HG03457 (cell line): ENCODE data around the gene GMDS.

Experiments used
- ATAC-seq: cut with Tn5 transposase; IDR thresholded peaks from one replicate; pipeline ENCODE4 v1.9.1; 2021; ENCODE audit warnings: moderate number of reproducible peaks; ENCODE audit not compliant: unreplicated experiment

GMDS gene

DNA sequence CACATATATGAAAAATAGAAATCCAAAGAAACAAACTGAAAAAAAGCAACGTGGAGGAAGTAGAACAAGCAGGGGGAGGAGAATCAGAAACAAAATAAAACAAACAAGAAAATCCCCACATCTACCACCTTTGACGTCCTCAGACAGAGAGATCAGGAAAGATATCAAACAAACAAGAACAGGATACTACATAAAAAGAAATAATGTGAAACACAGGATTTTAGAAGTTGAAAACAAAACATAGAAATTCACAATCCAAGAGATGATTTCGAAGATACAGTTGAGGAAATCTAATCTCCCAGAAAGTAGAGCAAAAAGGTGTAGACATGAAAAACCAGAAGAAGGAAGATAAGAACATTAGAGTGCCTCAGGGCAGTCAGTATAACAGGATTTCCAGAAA, 514.5 kb downstream of the GMDS start:
- ATAC-seq, result no peak

DNA sequence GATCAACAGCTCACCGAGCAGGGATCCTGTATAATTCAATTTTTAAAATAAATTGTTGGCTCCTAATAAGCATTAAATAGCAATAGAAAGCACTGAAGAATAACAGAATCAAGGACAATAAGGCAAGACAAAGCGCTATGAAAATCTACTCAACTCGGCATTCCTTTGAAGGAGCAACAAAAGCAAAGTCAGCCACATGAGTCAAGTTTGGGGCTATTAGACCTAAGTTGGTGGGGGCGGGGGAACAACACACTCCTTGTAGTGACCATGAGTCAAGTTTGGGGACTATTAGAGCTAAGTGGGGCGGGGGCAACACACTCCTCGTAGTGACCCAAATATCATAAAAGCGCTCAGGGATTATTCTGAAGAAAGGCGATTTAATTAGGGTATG, 515.7 kb downstream of the GMDS start:
- no peak for ATAC-seq

- no peak for ATAC-seq
These were observed 516.2 kb downstream of the GMDS start for GRCh38 chr6:1729133-1729749.

DNA sequence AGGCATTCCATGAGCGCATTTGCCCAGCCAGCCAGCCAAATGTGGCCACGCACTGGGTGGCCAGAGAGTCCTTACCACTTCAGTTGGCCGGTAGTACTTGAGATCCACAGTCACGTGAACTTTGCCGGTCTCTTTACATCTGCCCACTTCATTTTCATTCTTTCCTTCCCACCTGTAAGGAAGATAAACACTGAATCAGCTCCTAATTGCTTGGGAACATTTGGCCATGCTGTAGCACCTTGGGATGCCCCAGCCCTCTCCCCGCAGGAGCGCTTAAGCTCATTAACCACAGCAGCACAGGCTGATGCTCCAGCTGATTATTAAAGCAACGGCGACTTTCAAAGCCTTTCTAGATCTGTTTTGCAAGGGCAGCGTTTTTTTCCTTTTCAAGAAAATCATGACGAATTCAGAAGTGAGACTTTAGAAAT, 519.0 kb downstream of the GMDS start:
- no peak for ATAC-seq

GRCh38 chr6:1724616-1725015, 520.8 kb downstream of the GMDS start:
- no peak for ATAC-seq

DNA sequence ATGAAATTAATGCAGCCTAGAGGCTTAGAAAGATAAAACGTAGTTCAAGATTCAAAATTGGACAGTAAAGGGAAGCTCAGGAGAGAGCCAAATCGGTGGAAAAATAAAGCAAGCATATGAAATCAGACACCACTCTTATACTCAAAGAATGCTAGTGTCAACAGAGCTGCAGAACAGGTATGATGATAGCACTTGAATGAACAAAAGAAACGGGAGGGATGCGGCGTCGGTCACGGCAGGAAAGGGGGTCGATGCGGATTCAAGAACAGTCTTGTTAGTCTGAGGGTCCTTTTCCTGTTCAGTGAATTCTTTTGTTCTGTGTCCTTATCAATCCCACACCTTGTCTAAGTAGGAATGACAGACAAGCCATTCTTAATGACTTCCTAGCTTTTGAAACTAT, 521.3 kb downstream of the GMDS start:
- ATAC-seq, result no peak

GRCh38 chr6:1722801-1723200, 522.6 kb downstream of the GMDS start:
- ATAC-seq, result no peak

- ATAC-seq, result no peak
These were observed 524.6 kb downstream of the GMDS start for GRCh38 chr6:1720620-1721322.

- no peak for ATAC-seq
These were observed 525.5 kb downstream of the GMDS start for GRCh38 chr6:1719922-1720321.

GRCh38 chr6:1716868-1717267, 528.5 kb downstream of the GMDS start:
- no peak for ATAC-seq

DNA sequence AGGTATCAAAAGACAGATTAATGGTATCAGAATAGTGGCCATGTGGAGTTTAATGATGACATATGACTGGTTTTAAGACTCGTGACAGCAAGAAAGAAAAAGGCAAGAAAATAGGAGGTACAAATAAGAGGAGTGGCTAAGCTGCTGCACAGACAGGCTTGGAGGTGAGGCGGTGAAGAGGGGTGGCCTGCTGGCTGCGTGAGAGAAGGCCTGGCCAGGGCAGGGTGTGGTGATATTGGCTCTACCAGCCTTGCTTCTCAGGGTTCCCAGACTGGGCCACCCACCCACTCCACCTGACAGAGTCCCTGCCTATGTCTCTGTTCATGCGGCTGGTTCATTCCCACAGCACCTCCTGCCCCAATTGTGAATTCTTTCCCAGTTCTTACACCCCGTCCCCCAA, 529.0 kb downstream of the GMDS start:
- ATAC-seq, result no peak

DNA sequence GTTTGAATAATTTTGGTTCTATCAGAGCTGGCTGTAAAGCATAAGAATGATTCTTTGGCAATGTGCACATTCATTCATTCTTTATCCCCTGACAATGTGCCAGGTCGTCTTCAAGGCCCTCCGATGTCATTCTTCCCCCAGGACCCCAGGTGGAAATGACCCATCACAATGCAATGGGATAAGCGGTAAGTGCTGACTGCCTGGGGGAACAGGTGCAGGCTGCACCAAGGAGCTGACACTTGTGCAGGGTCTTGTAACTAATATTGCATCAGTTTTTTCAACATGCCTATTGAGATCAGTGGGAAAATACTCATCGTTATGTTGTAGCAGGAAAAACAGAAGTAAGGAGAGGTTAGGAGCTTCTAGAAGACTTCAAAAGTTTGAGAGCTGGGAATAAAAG, 530.1 kb downstream of the GMDS start:
- no peak for ATAC-seq

GRCh38 chr6:1714654-1715053, 530.8 kb downstream of the GMDS start:
- no peak for ATAC-seq

DNA sequence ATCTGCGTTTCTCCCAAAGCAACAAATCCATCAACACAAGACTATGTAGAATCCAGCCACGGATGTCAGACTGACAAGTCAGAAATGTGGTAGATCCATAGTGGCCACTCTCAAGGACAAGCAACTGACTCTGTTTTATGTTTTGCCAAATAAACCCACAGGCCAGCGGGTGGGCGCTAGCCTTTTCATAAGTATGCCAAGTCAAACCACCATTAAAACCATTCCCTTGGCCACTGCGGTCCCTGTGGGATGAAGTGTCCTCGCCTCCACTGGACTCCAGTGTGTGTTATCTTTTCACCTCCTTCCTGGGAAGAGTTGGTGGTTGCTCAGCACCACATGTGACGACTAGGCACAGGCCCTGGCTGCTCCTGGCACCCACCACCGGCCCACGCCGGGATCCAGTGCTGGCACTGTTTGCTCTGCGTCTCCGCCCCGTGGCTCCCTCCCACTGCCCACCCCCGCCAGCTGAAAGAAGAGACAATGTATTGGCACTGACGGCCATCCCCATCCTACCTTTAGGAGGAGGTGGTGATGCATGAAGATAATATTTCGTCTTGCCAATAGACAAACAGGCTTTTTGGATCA, 532.3 kb downstream of the GMDS start:
- no peak for ATAC-seq

GRCh38 chr6:1712451-1712850, 533.0 kb downstream of the GMDS start:
- no peak for ATAC-seq

DNA sequence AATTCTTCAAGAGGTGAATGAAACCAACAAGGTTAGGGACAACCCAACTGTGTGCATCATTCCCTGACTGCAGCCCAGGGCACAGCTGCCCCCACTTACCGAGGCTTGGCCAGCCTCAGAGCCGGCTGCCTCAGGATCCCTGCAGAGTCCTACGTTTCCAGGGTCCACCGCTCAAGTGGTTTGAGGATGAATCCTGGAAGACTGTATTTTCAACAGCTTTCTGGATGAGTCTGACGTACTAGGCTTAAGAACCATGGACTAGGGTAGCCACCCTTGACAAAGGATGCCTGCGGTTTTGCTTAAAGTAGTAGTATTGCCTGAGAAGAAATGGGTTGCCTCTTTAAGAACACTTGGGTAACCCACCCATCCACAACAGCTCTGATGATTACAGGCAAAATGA, 534.3 kb downstream of the GMDS start:
- no peak for ATAC-seq

- no peak for ATAC-seq
These were observed 536.2 kb downstream of the GMDS start for GRCh38 chr6:1709234-1709641.

DNA sequence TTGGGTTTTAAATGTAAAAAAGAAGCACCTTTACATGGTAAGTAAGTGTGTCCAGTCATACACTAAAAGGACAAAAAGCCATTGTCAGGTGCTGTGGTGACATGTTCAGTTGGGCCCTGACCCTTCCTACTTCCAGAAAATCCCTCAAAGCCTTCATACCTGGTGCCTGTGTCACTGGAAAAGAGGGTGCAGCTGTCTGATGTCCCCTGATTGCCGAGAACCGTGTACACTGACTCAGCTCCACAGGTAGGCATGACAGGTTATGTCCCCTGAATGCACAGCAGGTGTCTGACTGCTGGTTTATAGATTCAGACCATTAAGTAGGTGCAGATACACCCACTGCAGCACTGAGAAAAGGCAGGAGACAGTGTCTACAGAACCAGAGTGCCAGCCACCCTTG, 536.6 kb downstream of the GMDS start:
- ATAC-seq, result no peak

DNA sequence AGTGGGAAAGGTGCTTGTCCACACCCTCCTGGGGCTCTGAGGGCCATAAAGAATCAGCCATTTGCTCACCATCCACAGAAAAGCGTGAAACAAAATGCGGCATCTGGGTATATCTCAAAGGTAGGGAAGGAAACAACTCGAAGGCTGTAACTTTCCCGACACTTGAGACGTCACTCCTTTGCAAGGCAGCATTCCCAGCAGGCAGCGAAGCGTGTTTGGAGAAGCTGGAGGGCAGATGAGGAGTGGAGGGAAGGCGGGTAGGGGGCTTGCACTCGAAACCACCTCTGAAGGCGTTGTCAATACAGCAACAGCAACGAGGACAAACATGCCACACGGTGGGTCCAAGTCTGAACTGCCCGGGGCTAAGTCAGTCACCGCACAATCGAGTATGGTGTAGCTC, 537.3 kb downstream of the GMDS start:
- no peak for ATAC-seq

DNA sequence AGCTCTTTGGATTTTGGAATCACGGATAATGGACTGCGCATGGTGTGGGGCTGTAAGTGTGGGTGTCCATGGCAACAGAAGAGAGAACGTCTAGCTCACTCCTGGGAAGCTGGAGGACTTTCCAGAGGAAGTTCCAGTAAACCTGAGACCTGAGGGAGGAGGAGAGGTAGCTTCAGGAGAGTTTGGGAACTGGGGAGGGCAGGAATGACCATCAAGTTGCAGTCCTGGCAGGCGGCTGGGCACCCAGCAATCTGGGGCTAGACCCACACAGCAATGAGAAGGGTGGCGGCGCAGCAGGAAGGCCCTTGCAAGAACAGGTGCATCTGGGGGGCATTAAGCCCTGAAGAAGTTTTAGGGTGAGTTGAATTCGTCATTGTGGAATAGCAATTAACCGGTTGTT, 539.8 kb downstream of the GMDS start:
- no peak for ATAC-seq

DNA sequence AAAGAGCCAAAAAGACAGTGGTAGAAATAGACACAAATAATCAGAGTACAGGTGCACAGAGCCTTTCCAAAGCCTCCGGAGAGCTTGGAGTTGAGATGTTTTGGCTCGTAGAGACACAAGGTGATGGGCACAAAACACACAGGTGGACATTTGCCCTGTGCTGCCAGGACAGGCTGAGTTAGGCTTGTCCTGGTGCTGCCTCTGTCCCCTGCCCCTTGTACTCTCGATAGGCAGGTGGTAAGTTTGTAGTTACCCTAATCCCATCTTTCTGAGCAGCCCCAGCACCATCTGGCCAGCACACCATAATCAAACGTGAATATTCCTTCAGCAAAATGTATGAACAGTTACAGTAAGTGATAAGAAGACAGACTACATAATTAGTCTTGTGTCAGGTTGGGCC, 540.2 kb downstream of the GMDS start:
- ATAC-seq, result no peak

DNA sequence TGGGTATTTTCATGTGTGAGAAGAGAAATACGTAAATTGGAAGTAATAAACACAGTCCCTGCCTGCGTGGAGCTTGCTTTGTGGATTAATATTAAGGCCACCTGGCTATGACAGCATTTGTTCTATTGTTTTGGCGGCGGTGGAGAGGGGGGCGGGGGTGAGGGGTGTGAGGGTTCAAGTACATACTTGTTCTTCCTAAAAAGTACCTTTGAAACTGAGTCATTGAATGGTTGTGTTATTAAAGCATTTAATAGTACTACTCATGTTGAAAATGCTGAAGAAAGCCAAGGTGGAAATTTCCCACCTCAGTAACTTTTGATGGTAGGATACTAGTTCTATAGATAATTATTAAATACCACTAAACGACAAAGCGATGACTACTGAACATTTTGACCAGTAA, 540.7 kb downstream of the GMDS start:
- no peak for ATAC-seq

DNA sequence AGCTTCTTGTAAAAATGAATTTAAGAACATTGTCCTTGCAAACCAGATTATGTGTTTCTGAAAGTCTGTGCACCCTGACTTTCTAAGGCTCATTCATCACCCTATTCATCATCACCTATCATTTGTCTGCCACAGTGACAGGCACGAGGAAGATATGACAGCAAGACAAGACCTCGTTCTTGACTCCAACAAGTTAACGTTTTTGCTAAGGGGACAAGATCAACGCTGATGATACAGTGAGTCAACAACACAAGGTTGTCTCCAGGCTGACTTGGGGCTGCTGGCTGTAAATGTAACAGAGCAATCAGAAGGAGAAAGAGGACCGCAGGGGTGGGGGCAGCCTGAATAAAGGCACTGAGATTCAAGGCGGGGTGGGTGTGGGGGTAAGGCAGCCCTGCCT, 541.5 kb downstream of the GMDS start:
- ATAC-seq, result no peak
